H1 (cell line): Measurements from ENCODE around the gene TANC1. TPM values are rescaled to one million over a fixed set of nuclear protein-coding genes. Genes with fewer than 3 reads are reported as not detected.

ENCODE experiments used
- CTCF ChIA-PET: fragments of 300-600 bp; sonication (Branson Sonifier 250); formaldehyde crosslinking; loops from one replicate; lab custom pipeline; 2021; ENCODE audit not compliant: partially characterized antibody; lab: Charles Lee
- POLR2A ChIA-PET: fragments of 300-600 bp; sonication (Branson Sonifier 250); formaldehyde crosslinking; loops from one replicate; lab custom pipeline; 2021; ENCODE audit warnings: inconsistent platforms; ENCODE audit not compliant: partially characterized antibody; lab: Charles Lee
- DNase-seq, 2 experiments: peaks; one replicate each; pipeline versions ENCODE4 v3.0.0 to v3.0.0-alpha.2; 2010 to 2022; ENCODE audit warnings: low spot score in 2 of 2, low read depth in 1 of 2, mixed read lengths in 1 of 2
- FAIRE-seq: peaks from 2 replicates; lab custom pipeline; 2011; peaks lifted over from hg19 to GRCh38; lab: Jason Lieb, UNC
- H2AFZ ChIP-seq: 2 replicates; pipeline ENCODE4 v1.8.1; 2012; ENCODE audit warnings: low read length, inconsistent platforms
- H2AK5ac ChIP-seq: 2 replicates; pipeline ENCODE4 v1.6.1; 2013; ENCODE audit warnings: low read depth, low read length
- H2BK120ac ChIP-seq: replicated peaks from 2 replicates; pipeline ENCODE3; 2013; ENCODE audit warnings: low read depth, low read length, inconsistent platforms
- H2BK12ac ChIP-seq: 2 replicates; pipeline ENCODE4 v1.6.1; 2013; ENCODE audit warnings: low read depth, low read length
- H2BK15ac ChIP-seq: 2 replicates; pipeline ENCODE4 v1.6.1; 2013; ENCODE audit warnings: low read length
- H2BK20ac ChIP-seq: 2 replicates; pipeline ENCODE4 v1.6.1; 2013; ENCODE audit warnings: low read length
- H2BK5ac ChIP-seq: 2 replicates; pipeline ENCODE4 v1.6.1; 2013; ENCODE audit warnings: low read depth, low read length
- H3K14ac ChIP-seq: 2 replicates; pipeline ENCODE4 v1.6.1; 2013; ENCODE audit warnings: inconsistent platforms; ENCODE audit not compliant: insufficient read length
- H3K18ac ChIP-seq: 2 replicates; pipeline ENCODE4 v1.6.1; 2013; ENCODE audit warnings: low read length; ENCODE audit errors: extremely low read depth
- H3K23ac ChIP-seq: 2 replicates; pipeline ENCODE4 v1.6.1; 2013; ENCODE audit warnings: inconsistent platforms; ENCODE audit not compliant: insufficient read length
- H3K23me2 ChIP-seq: 2 replicates; pipeline ENCODE4 v1.6.1; 2013; ENCODE audit warnings: low read depth, low read length
- H3K27ac ChIP-seq: 2 replicates; pipeline ENCODE4 v1.6.1; 2011; ENCODE audit warnings: low read depth, low read length, inconsistent platforms
- H3K27me3 ChIP-seq, 4 experiments: replicated peaks in 1 of 4; 1 replicate in 1 of 4; 2 replicates in 3 of 4; pipeline versions ENCODE4 v1.6.1 to v1.8.1; 2011 to 2013; ENCODE audit warnings: low read length in 3 of 4, mild to moderate bottlenecking in 3 of 4, inconsistent platforms in 2 of 4, mixed read lengths in 2 of 4, moderate library complexity in 1 of 4; ENCODE audit not compliant: control insufficient read depth in 3 of 4, insufficient read depth in 3 of 4; ENCODE audit errors: extremely low read depth in 1 of 4
- H3K36me3 ChIP-seq, 4 experiments: 2 replicates each; pipeline versions ENCODE4 v1.6.1 to v1.8.1; 2011 to 2013; ENCODE audit warnings: mild to moderate bottlenecking in 4 of 4, low read length in 3 of 4, moderate library complexity in 2 of 4, control low read depth in 1 of 4, inconsistent platforms in 1 of 4; ENCODE audit not compliant: insufficient read depth in 4 of 4, control insufficient read depth in 2 of 4
- H3K4ac ChIP-seq: replicated peaks from 2 replicates; pipeline ENCODE3; 2013; ENCODE audit warnings: low read length, low read depth, mixed read lengths, inconsistent platforms; ENCODE audit not compliant: insufficient read length
- H3K4me1 ChIP-seq, 4 experiments: replicated peaks in 1 of 4; 1 replicate in 1 of 4; 2 replicates in 3 of 4; pipeline versions ENCODE4 v1.6.1 to v1.8.1; 2011 to 2013; ENCODE audit warnings: low read length in 3 of 4, inconsistent platforms in 2 of 4, mixed read lengths in 1 of 4; ENCODE audit not compliant: insufficient read depth in 4 of 4, control insufficient read depth in 3 of 4
- H3K4me2 ChIP-seq, 2 experiments: 2 replicates each; pipeline versions ENCODE4 v1.6.1 to v1.8.1; 2011 to 2013; ENCODE audit warnings: low read depth in 2 of 2, low read length in 2 of 2, control low read depth in 1 of 2, inconsistent platforms in 1 of 2, mild to moderate bottlenecking in 1 of 2; ENCODE audit not compliant: insufficient read depth in 1 of 2
- H3K4me3 ChIP-seq, 4 experiments: fragments of 200-600, 300-600 bp in 1 of 4; sonication (generic), shearing (Covaris generic), sonication (Bioruptor Twin) in 1 of 4; 2 replicates each; pipeline versions ENCODE4 v1.5.1 to v1.8.1; 2011 to 2016; ENCODE audit warnings: low read length in 4 of 4, low read depth in 3 of 4, control low read depth in 2 of 4, inconsistent platforms in 2 of 4, mild to moderate bottlenecking in 2 of 4, mixed read lengths in 1 of 4, moderate library complexity in 1 of 4; ENCODE audit not compliant: insufficient read depth in 2 of 4; ENCODE audit errors: extremely low read depth in 1 of 4
- H3K56ac ChIP-seq: replicated peaks from 2 replicates; pipeline ENCODE3; 2013; ENCODE audit warnings: low read depth, mild to moderate bottlenecking, mixed read lengths, low read length, inconsistent platforms; ENCODE audit not compliant: insufficient read length
- H3K79me1 ChIP-seq: 2 replicates; pipeline ENCODE4 v1.6.1; 2013; ENCODE audit warnings: low read depth, low read length, control low read depth
- H3K79me2 ChIP-seq, 2 experiments: 2 replicates each; pipeline versions ENCODE4 v1.6.1 to v1.8.1; 2012 to 2013; ENCODE audit warnings: low read length in 2 of 2, mild to moderate bottlenecking in 2 of 2, inconsistent platforms in 1 of 2; ENCODE audit not compliant: insufficient read depth in 2 of 2, control insufficient read depth in 1 of 2
- H3K9ac ChIP-seq, 4 experiments: replicated peaks in 1 of 4; 1 replicate in 1 of 4; 2 replicates in 3 of 4; pipeline versions ENCODE4 v1.6.1 to v1.8.1; 2011 to 2013; ENCODE audit warnings: low read depth in 3 of 4, low read length in 3 of 4, control low read depth in 2 of 4, mild to moderate bottlenecking in 2 of 4, moderate library complexity in 2 of 4, inconsistent platforms in 1 of 4; ENCODE audit errors: extremely low read depth in 1 of 4
- H3K9me3 ChIP-seq, 2 experiments: 2 replicates each; pipeline versions ENCODE4 v1.6.1 to v1.8.1; 2012 to 2013; ENCODE audit warnings: mild to moderate bottlenecking in 2 of 2, moderate library complexity in 2 of 2, control low read depth in 1 of 2, inconsistent platforms in 1 of 2, low read depth in 1 of 2, low read length in 1 of 2, mixed read lengths in 1 of 2; ENCODE audit not compliant: insufficient read depth in 2 of 2
- H4K20me1 ChIP-seq, 2 experiments: replicated peaks in 1 of 2; 2 replicates each; pipeline versions ENCODE3 to v1.8.1; 2011 to 2013; ENCODE audit warnings: inconsistent platforms in 2 of 2, low read length in 2 of 2, mild to moderate bottlenecking in 1 of 2; ENCODE audit not compliant: insufficient read depth in 2 of 2, control insufficient read depth in 1 of 2
- H4K5ac ChIP-seq: 2 replicates; pipeline ENCODE4 v1.6.1; 2013; ENCODE audit warnings: low read length, low read depth, mixed read lengths, inconsistent platforms; ENCODE audit not compliant: insufficient read length
- H4K8ac ChIP-seq: 2 replicates; pipeline ENCODE4 v1.8.0; 2013; ENCODE audit warnings: mild to moderate bottlenecking, moderate library complexity, low read length, inconsistent platforms; ENCODE audit not compliant: insufficient read depth; ENCODE audit errors: extremely low read depth
- H4K91ac ChIP-seq: replicated peaks from 2 replicates; pipeline ENCODE3; 2013; ENCODE audit warnings: low read length, mixed read lengths, inconsistent platforms; ENCODE audit not compliant: insufficient read length
- ATF3 ChIP-seq: IDR thresholded peaks from 2 replicates; pipeline ENCODE4 v1.6.1; 2011; ENCODE audit warnings: low read depth, mild to moderate bottlenecking, low read length; ENCODE audit not compliant: insufficient read depth
- CEBPB ChIP-seq: IDR thresholded peaks from 2 replicates; pipeline ENCODE4 v1.6.1; 2012; ENCODE audit warnings: low read depth, low read length
- CHD1 ChIP-seq: IDR thresholded peaks from 2 replicates; pipeline ENCODE4 v1.6.1; 2012; ENCODE audit warnings: low read depth, low read length, improper control_type of control experiment
- EP300 ChIP-seq, 2 experiments: IDR thresholded peaks; 1 replicate in 1 of 2; 2 replicates in 1 of 2; pipeline ENCODE4 v1.6.1; 2011 to 2012; ENCODE audit warnings: low read depth in 2 of 2, low read length in 2 of 2, mild to moderate bottlenecking in 2 of 2, borderline replicate concordance in 1 of 2, inconsistent platforms in 1 of 2, moderate library complexity in 1 of 2
- MAX ChIP-seq: IDR thresholded peaks from 2 replicates; pipeline ENCODE4 v1.6.1; 2012; ENCODE audit warnings: inconsistent platforms
- NRF1 ChIP-seq: IDR thresholded peaks from 2 replicates; pipeline ENCODE4 v1.6.1; 2011; ENCODE audit warnings: mild to moderate bottlenecking, low read depth, low read length, improper control_type of control experiment
- POLR2A ChIP-seq, 2 experiments: IDR thresholded peaks; 1 replicate in 1 of 2; 2 replicates in 1 of 2; pipeline ENCODE4 v1.6.1; 2011; ENCODE audit warnings: low read depth in 2 of 2, low read length in 2 of 2, mild to moderate bottlenecking in 2 of 2; ENCODE audit errors: control extremely low read depth in 1 of 2
- POU5F1 ChIP-seq: IDR thresholded peaks from 2 replicates; pipeline ENCODE4 v1.6.1; 2011; ENCODE audit warnings: low read depth, mild to moderate bottlenecking, low read length, moderate library complexity
- RFX5 ChIP-seq: IDR thresholded peaks from 2 replicates; pipeline ENCODE4 v1.6.1; 2011; ENCODE audit warnings: low read depth, low read length, improper control_type of control experiment, borderline replicate concordance
- SIRT6 ChIP-seq: IDR thresholded peaks from one replicate; pipeline ENCODE4 v1.7.1; 2012; ENCODE audit warnings: low read length, inconsistent platforms
- SUZ12 ChIP-seq: fragments of 200-600 bp; sonication (generic); IDR thresholded peaks from 2 replicates; pipeline ENCODE4 v1.6.1; 2012; ENCODE audit warnings: mild to moderate bottlenecking, inconsistent platforms, low read length, moderate library complexity, mixed read lengths
- TAF7 ChIP-seq: optimal IDR thresholded peaks from 2 replicates; pipeline ENCODE3; 2011; ENCODE audit warnings: low read depth, mild to moderate bottlenecking, inconsistent platforms, low read length, moderate library complexity, borderline replicate concordance
- TBP ChIP-seq: IDR thresholded peaks from 2 replicates; pipeline ENCODE4 v1.6.1; 2011; ENCODE audit warnings: low read depth, low read length, improper control_type of control experiment
- TCF12 ChIP-seq: IDR thresholded peaks from 2 replicates; pipeline ENCODE4 v1.6.1; 2011; ENCODE audit warnings: low read depth, mild to moderate bottlenecking, low read length
- ZNF274 ChIP-seq: IDR thresholded peaks from 2 replicates; pipeline ENCODE4 v1.7.0; 2012; ENCODE audit warnings: low read length, borderline replicate concordance; ENCODE audit errors: extremely low read depth
- WGBS, 2 experiments: shearing (Covaris generic) in 1 of 2; methylation state at CpG; one replicate each; pipeline versions ENCODE4 v1.1.6 to v1.1.7; 2013 to 2015; ENCODE audit warnings: low lambda C conversion rate in 2 of 2, mixed read lengths in 2 of 2, inconsistent platforms in 1 of 2, low coverage in 1 of 2, missing lambda C conversion rate in 1 of 2; ENCODE audit not compliant: insufficient replicate concordance in 2 of 2, insufficient coverage in 1 of 2, insufficient read length in 1 of 2; ENCODE audit errors: extremely low coverage in 1 of 2, missing lambda C conversion rate in 1 of 2; 5-methylcytosine and 5-hydroxymethylcytosine counted together
- polyA plus RNA-seq, 7 experiments: library from polyadenylated mRNA; depleted of rRNA in 3 of 7; stranded (reverse) in 5 of 7; unstranded in 2 of 7; fragments of >200 nt in 5 of 7; fragments of 200-250 nt in 2 of 7; gene quantifications; 1 replicate in 5 of 7; 2 replicates in 1 of 7; 4 replicates in 1 of 7; pipeline versions ENCODE4 v1.2.1 to v1.2.3, GENCODE V29; 2011 to 2013; ENCODE audit warnings: missing spikeins in 2 of 7, mixed read lengths in 2 of 7
- total RNA-seq: library from RNA; stranded (reverse); fragmentation: NEBNext Ultra II Directional; extraction: Animal tissue kit (Norgen Biotek cat#: 25700); gene quantifications from 2 replicates; pipeline ENCODE4 v1.2.1, GENCODE V29; 2021

Gene TANC1
- total and polyA plus RNA-seq, 2 of the 8 experiments (the other 6 are each of a cell fraction or from before 2014, with no cell fraction given), result 4.1 to 7.6 TPM

GRCh38 chr2:159176555-159176954, 208.1 kb downstream of the TANC1 start:
- Histone ChIP-seq H3K23ac (no peak overlapping the region), H3K36me3 (no peaks in the 10 kb centered on the region)
- TF ChIP-seq POLR2A (IDR thresholded peaks at IDR 0.05; ENCODE audit: control extremely low read depth in 1 of 2, low read depth in 2 of 2, low read length in 2 of 2) (no peak), SIRT6 (no peak), RFX5 (no peak), CEBPB (no peak), SUZ12 (no peak), ZNF274 (no peak), CHD1 (no peak), TBP (no peak), TAF7 (no peak), EP300 (IDR thresholded peaks at IDR 0.05; ENCODE audit: borderline replicate concordance in 1 of 2, low read depth in 2 of 2, low read length in 2 of 2) (no peak), TCF12 (no peak), POU5F1 (no peak), ATF3 (no peak), NRF1 (no peak), MAX (no peak)

More at GRCh38 chr2:159176555-159176954, 208.1 kb downstream of the TANC1 start:
- POLR2A ChIA-PET, result interaction anchor here (0.5 kb wide), 1 partner anchor 265 kb away, joined by 4 read pairs; no protein-coding TSS in a partner anchor
- H3K27ac ChIP-seq, result no peak overlapping the region
- no peaks in the 10 kb centered on the region for H3K9me3 ChIP-seq
- H4K20me1 ChIP-seq, result no peaks in the 10 kb centered on the region
- no peak overlapping the region for H3K4me3 ChIP-seq
- H2BK5ac ChIP-seq, result no peak overlapping the region
- H2BK15ac ChIP-seq, result no peak overlapping the region
- no peak overlapping the region for H3K9ac ChIP-seq
- no peaks in the 10 kb centered on the region for H3K27me3 ChIP-seq
- H3K79me1 ChIP-seq, result no peaks in the 10 kb centered on the region
- no peak overlapping the region for H3K4ac ChIP-seq
- 97% methylated on average over 5 of the region's 5 CpGs; no CpG with 5 or more reads in 1 of the 2 experiments for WGBS, 2 experiments
- H3K23me2 ChIP-seq, result no peaks in the 10 kb centered on the region
- CTCF ChIA-PET, result interaction anchor here (0.5 to 1.3 kb wide), 4 partner anchors 9 to 743 kb away, joined by 3 read pairs; no protein-coding TSS in a partner anchor
- no peak overlapping the region for H2AK5ac ChIP-seq
- H4K5ac ChIP-seq, result no peak overlapping the region
- no peak overlapping the region for H2BK120ac ChIP-seq
- H2BK20ac ChIP-seq, result no peak overlapping the region
- H3K79me2 ChIP-seq, result no peaks in the 10 kb centered on the region
- H4K8ac ChIP-seq, result no peak overlapping the region
- H3K14ac ChIP-seq, result no peak overlapping the region
- no peak overlapping the region for H3K18ac ChIP-seq
- no peak overlapping the region for H3K4me2 ChIP-seq
- H2BK12ac ChIP-seq, result no peak overlapping the region
- no peak overlapping the region for H4K91ac ChIP-seq
- DNase-seq (no peak), FAIRE-seq (no peak)
- H3K4me1 ChIP-seq, result no peaks in the 10 kb centered on the region
- no peak overlapping the region for H2AFZ ChIP-seq
- H3K56ac ChIP-seq, result no peak overlapping the region
